SU-DHL-6 (cell line): Measurements from ENCODE around the gene PTPRN2.

Experiments used
- CTCF ChIP-seq: fragments of 200-600 bp; sonication (generic); IDR thresholded peaks from one replicate; pipeline ENCODE4 v1.5.1; 2017; ENCODE audit warnings: antibody characterized with exemption, mild to moderate bottlenecking, low read length, moderate library complexity; ENCODE audit not compliant: insufficient read depth, poor library complexity, severe bottlenecking
- EZH2phosphoT487 ChIP-seq: fragments of 200-600 bp; sonication (generic), shearing (Covaris generic); conservative IDR thresholded peaks from 2 replicates; pipeline ENCODE4 v1.6.1; 2018; ENCODE audit warnings: mild to moderate bottlenecking, antibody characterized with exemption, low read length, moderate library complexity, mixed read lengths

- TF ChIP-seq CTCF: no peak
- TF ChIP-seq EZH2phosphoT487: no peak
These were observed 476.4 kb downstream of the PTPRN2 start for GRCh38 chr7:158111049-158111751.
